Sigmoid colon (tissue), 7 donors: ENCODE data around the gene MLLT10. TPM values are rescaled to one million over a fixed set of nuclear protein-coding genes. Genes with fewer than 3 reads are reported as not detected.
"Not testable (repeated sequence)": the region's sequence is repeated elsewhere in the genome, so short reads cannot be mapped to it uniquely, and the experiment has no call there.

Experiments used
- DNase-seq: peaks from one replicate; pipeline ENCODE4 v3.0.0-alpha.2; 2019
- H3K27ac ChIP-seq, 4 donors: fragments of 200-600 bp; sonication (generic); one replicate each; pipeline ENCODE4 v1.5.1; 2016 to 2019; ENCODE audit warnings: mild to moderate bottlenecking in 1 of 4
- H3K27me3 ChIP-seq, 3 donors: fragments of 200-600 bp; sonication (generic); one replicate each; pipeline ENCODE4 v1.5.1; 2019; ENCODE audit warnings: mild to moderate bottlenecking in 1 of 3
- H3K36me3 ChIP-seq, 4 donors: fragments of 200-600 bp; sonication (generic); one replicate each; pipeline ENCODE4 v1.5.1; 2016 to 2019
- H3K4me1 ChIP-seq, 4 donors: fragments of 200-600 bp; sonication (generic); one replicate each; pipeline ENCODE4 v1.5.1; 2017 to 2019
- H3K4me3 ChIP-seq, 4 donors: fragments of 200-600 bp; sonication (generic); one replicate each; pipeline ENCODE4 v1.5.1; 2017 to 2019; ENCODE audit warnings: mild to moderate bottlenecking in 2 of 4, moderate library complexity in 1 of 4
- H3K9me3 ChIP-seq, 4 donors: fragments of 200-600 bp in 3 of 4; sonication (generic) in 3 of 4; one replicate each; pipeline versions ENCODE4 v1.5.1 to v1.6.1; 2013 to 2019
- EP300 ChIP-seq, 4 donors: sonication (generic); formaldehyde crosslinking; IDR thresholded peaks; one replicate each; pipeline ENCODE4 v1.6.1; 2017; ENCODE audit warnings: antibody characterized with exemption in 4 of 4
- POLR2A ChIP-seq, 2 donors: fragments of 450-650 bp; IDR thresholded peaks; one replicate each; pipeline ENCODE4 v1.6.1; 2016; ENCODE audit warnings: antibody characterized with exemption in 2 of 2, mild to moderate bottlenecking in 2 of 2, moderate library complexity in 2 of 2
- POLR2AphosphoS5 ChIP-seq, 4 donors: sonication (generic); formaldehyde crosslinking; IDR thresholded peaks; one replicate each; pipeline ENCODE4 v1.6.1; 2017; ENCODE audit warnings: antibody characterized with exemption in 4 of 4
- WGBS, 2 donors: extraction: QIAGEN DNeasy Blood & Tissue Kit; methylation state at CpG; one replicate each; pipeline ENCODE4 v1.1.7; 2013; 5-methylcytosine and 5-hydroxymethylcytosine counted together
- intact Hi-C: fragments of 100-400 bp; cut with DNase I; formaldehyde crosslinking; loops from one replicate; pipeline ENCODE4 v1.15.1; 2023
- polyA plus RNA-seq, 3 donors: library from polyadenylated mRNA; stranded (reverse); fragments of 200-250 nt; gene quantifications; one replicate each; pipeline ENCODE4 v1.2.3, GENCODE V29; 2013
- total RNA-seq, 4 donors: library from RNA; depleted of rRNA; stranded (reverse); fragments of >200 nt; gene quantifications; one replicate each; pipeline ENCODE4 v1.1.0, GENCODE V29; 2016
- TF ChIP-seq, protein P1 (sequence below), 4 experiments: fragments of 450-650 bp in 3 of 4; fragments of 200-600 bp in 1 of 4; IDR thresholded peaks; one replicate each; pipeline ENCODE4 v1.5.1; 2016 to 2019; ENCODE audit warnings: antibody characterized with exemption in 4 of 4, mild to moderate bottlenecking in 3 of 4, moderate library complexity in 2 of 4
- donor health status: healthy with polysubstance abuse.
- donor health status: Bipolar disorder and iron deficiency.
- donor health status: healthy.

The MLLT10 gene
- total and polyA plus RNA-seq, 7 donors, result 8.6 to 53.7 (median 36.0) TPM

- Histone ChIP-seq H3K9me3 (no peaks in the 10 kb centered on the region), H3K4me1 (no peaks in the 10 kb centered on the region), H3K36me3 (peaks cover 0 to 41% (median 14%) of the 10 kb centered on the region in 4 donors), H3K4me3 (no peak overlapping the region), H3K27ac (no peak overlapping the region), H3K27me3 (no peaks in the 10 kb centered on the region)
- TF ChIP-seq EP300 (IDR thresholded peaks at IDR 0.05), result no peak
- intact Hi-C loops, result no loop called here
- no peak for DNase-seq
- WGBS, 2 donors, result 82 to 84% methylated on average over 2 of the region's 2 CpGs
Measured at GRCh38 chr10:21715531-21716195, 181.6 kb downstream of the MLLT10 start.

DNA sequence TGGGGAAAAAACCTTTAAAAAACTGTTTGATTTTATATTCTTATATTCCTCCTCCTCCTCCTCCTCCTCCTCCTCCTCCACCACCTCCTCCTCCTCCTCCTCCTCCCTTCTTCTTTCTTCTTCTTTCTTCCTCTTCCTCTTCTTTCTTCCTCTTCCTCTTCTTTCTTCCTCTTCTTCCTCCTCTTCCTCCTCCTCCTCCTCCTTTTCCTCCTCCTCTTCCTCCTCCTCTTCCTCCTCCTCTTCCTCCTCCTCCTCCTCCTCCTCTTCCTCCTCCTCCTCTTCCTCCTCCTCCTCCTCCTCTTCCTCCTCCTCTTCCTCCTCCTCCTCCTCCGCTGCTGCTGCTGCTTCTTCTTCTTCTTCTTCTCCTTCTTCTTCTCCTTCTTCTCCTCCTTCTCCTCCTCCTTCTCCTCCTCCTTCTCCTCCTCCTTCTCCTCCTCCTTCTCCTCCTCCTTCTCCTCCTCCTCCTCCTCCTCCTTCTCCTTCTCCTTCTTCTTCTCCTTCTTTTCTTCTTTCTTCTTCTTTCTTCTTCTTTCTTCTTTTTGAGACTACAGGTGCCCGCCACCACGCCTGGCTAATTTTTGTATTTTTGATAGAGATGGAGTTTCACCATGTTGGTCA is 183.5 kb downstream of the MLLT10 start:
- H3K4me1 ChIP-seq, H3K27me3 ChIP-seq, DNase-seq, H3K27ac ChIP-seq, H3K4me3 ChIP-seq, H3K9me3 ChIP-seq, intact Hi-C loops: not testable (repeated sequence)
- peaks cover 0 to 41% (median 14%) of the 10 kb centered on the region in 4 donors for H3K36me3 ChIP-seq
- 95 to 99% methylated on average over 3 of the region's 3 CpGs for WGBS, 2 donors

DNA sequence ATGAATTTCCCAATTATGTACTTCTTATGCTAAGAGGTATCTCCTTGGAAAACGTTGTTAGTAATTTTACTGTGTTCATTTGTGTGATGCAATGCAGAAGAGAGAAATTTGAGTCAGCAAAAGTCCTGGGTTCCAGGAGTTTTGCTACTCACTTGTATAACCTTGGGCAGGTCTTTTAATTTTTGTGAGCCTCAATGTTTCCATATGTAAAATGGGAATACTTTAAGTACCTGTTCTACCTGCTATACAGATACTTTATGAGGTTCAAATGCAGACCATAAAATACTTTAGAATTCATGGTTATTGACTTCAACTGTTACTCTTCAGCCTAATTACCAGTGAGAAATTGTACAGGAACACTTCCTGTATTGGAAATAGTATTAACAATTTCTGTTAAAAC is 185.5 kb downstream of the MLLT10 start:
- intact Hi-C loops, result no loop called here
- DNase-seq, result no peak

GRCh38 chr10:21720090-21720489 is 186.1 kb downstream of the MLLT10 start:
- Histone ChIP-seq H3K27ac (no peak overlapping the region), H3K4me1 (peaks cover 0 to 24% (median 20%) of the 10 kb centered on the region in 4 donors), H3K27me3 (no peaks in the 10 kb centered on the region), H3K36me3 (peaks cover 0 to 23% (median 4%) of the 10 kb centered on the region in 4 donors), H3K4me3 (no peak overlapping the region), H3K9me3 (no peaks in the 10 kb centered on the region)
- 94 to 96% methylated on average over 3 of the region's 3 CpGs for WGBS, 2 donors
- intact Hi-C loops, result no loop called here
- TF ChIP-seq EP300 (IDR thresholded peaks at IDR 0.05) (no peak), POLR2A (IDR thresholded peaks at IDR 0.05) (no peak)
- no peak for DNase-seq

More for the DNA sequence above, 185.5 kb downstream of the MLLT10 start:
- TF ChIP-seq POLR2A (IDR thresholded peaks at IDR 0.05), result no peak
- TF ChIP-seq, protein P1, sequence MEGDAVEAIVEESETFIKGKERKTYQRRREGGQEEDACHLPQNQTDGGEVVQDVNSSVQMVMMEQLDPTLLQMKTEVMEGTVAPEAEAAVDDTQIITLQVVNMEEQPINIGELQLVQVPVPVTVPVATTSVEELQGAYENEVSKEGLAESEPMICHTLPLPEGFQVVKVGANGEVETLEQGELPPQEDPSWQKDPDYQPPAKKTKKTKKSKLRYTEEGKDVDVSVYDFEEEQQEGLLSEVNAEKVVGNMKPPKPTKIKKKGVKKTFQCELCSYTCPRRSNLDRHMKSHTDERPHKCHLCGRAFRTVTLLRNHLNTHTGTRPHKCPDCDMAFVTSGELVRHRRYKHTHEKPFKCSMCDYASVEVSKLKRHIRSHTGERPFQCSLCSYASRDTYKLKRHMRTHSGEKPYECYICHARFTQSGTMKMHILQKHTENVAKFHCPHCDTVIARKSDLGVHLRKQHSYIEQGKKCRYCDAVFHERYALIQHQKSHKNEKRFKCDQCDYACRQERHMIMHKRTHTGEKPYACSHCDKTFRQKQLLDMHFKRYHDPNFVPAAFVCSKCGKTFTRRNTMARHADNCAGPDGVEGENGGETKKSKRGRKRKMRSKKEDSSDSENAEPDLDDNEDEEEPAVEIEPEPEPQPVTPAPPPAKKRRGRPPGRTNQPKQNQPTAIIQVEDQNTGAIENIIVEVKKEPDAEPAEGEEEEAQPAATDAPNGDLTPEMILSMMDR (IDR thresholded peaks at IDR 0.05), result no peak
- no peak for TF ChIP-seq EP300 (IDR thresholded peaks at IDR 0.05)
- TF ChIP-seq POLR2AphosphoS5 (IDR thresholded peaks at IDR 0.05), result no peak
- Histone ChIP-seq H3K27ac (no peak overlapping the region), H3K36me3 (peaks cover 0 to 29% (median 9%) of the 10 kb centered on the region in 4 donors), H3K9me3 (no peaks in the 10 kb centered on the region), H3K4me1 (peaks cover 0 to 19% (median 14%) of the 10 kb centered on the region in 4 donors), H3K4me3 (no peak overlapping the region), H3K27me3 (no peaks in the 10 kb centered on the region)
- WGBS, 2 donors, result 69% methylated on average over 1 of the region's 1 CpG

GRCh38 chr10:21721000-21721665 is 187.1 kb downstream of the MLLT10 start:
- intact Hi-C loops, result no loop called here
- Histone ChIP-seq H3K36me3 (peaks cover 0 to 12% (median 0%) of the 10 kb centered on the region in 4 donors), H3K9me3 (no peaks in the 10 kb centered on the region), H3K27ac (no peak overlapping the region), H3K4me1 (peaks cover 0 to 28% (median 24%) of the 10 kb centered on the region in 4 donors), H3K4me3 (no peak overlapping the region), H3K27me3 (no peaks in the 10 kb centered on the region)
- WGBS, 2 donors, result 80 to 86% methylated on average over 6 of the region's 6 CpGs
- no peak for DNase-seq
- no peak for TF ChIP-seq EP300 (IDR thresholded peaks at IDR 0.05)
- no peak for TF ChIP-seq POLR2AphosphoS5 (IDR thresholded peaks at IDR 0.05)
- TF ChIP-seq, protein P1 (IDR thresholded peaks at IDR 0.05), result no peak
- TF ChIP-seq POLR2A (IDR thresholded peaks at IDR 0.05), result no peak

- no peak for DNase-seq
- intact Hi-C loops, result no loop called here
- H3K4me1 ChIP-seq, result peaks cover 0 to 28% (median 24%) of the 10 kb centered on the region in 4 donors
- no peak overlapping the region for H3K27ac ChIP-seq
- H3K4me3 ChIP-seq, result no peak overlapping the region
- H3K36me3 ChIP-seq, result peaks cover 0 to 12% (median 1%) of the 10 kb centered on the region in 4 donors
- 94 to 95% methylated on average over 2 of the region's 2 CpGs for WGBS, 2 donors
- TF ChIP-seq POLR2A (IDR thresholded peaks at IDR 0.05) (no peak), EP300 (IDR thresholded peaks at IDR 0.05) (no peak), POLR2AphosphoS5 (IDR thresholded peaks at IDR 0.05) (no peak)
- TF ChIP-seq, protein P1 (IDR thresholded peaks at IDR 0.05), result no peak
- no peaks in the 10 kb centered on the region for H3K9me3 ChIP-seq
- H3K27me3 ChIP-seq, result no peaks in the 10 kb centered on the region
Measured at GRCh38 chr10:21722209-21722608, 188.2 kb downstream of the MLLT10 start.
